Activated CD4-positive, alpha-beta T cell treated with anti-CD3 and anti-CD28 coated beads, Interleukin-2, amount 10 ng/mL, durations not matched to agents 7 days and 5 days (primary cell): ENCODE results near the gene B3GAT1. TPM values are rescaled to one million over a fixed set of nuclear protein-coding genes. Genes with fewer than 3 reads are reported as not detected.

Source experiments
- CTCF ChIA-PET: fragments of 350-600 bp; sonication (Branson Sonifier 250); formaldehyde crosslinking; loops from one replicate; lab custom pipeline; 2021; ENCODE audit warnings: antibody characterized with exemption; lab: Charles Lee
- POLR2A ChIA-PET: fragments of 350-600 bp; sonication (Branson Sonifier 250); formaldehyde crosslinking; loops from one replicate; lab custom pipeline; 2021; ENCODE audit warnings: antibody characterized with exemption; lab: Charles Lee
- DNase-seq: peaks from one replicate; pipeline ENCODE4 v3.0.0-alpha.2; 2020
- H3K27ac Mint-ChIP-seq: one replicate; pipeline ENCODE4 v1.8.0; 2021; ENCODE audit warnings: mild to moderate bottlenecking, moderate library complexity, mixed read lengths
- H3K27me3 Mint-ChIP-seq: one replicate; pipeline ENCODE4 v1.8.0; 2021; ENCODE audit warnings: mixed read lengths
- H3K36me3 Mint-ChIP-seq: one replicate; pipeline ENCODE4 v1.8.0; 2021; ENCODE audit warnings: low read depth, mixed read lengths
- H3K4me1 Mint-ChIP-seq: one replicate; pipeline ENCODE4 v1.8.0; 2021; ENCODE audit warnings: mixed read lengths
- H3K4me3 Mint-ChIP-seq: one replicate; pipeline ENCODE4 v1.8.0; 2021; ENCODE audit warnings: mild to moderate bottlenecking, moderate library complexity, mixed read lengths
- H3K9me3 Mint-ChIP-seq: one replicate; pipeline ENCODE4 v1.8.0; 2021; ENCODE audit warnings: mixed read lengths
- total RNA-seq, 2 experiments: library from RNA; stranded (reverse); gene quantifications; one replicate each; pipeline ENCODE4 v1.2.3, GENCODE V29; 2021

Gene B3GAT1
- total RNA-seq, 2 experiments from 2014 or later, result 1.4 to 1.6 TPM

DNA sequence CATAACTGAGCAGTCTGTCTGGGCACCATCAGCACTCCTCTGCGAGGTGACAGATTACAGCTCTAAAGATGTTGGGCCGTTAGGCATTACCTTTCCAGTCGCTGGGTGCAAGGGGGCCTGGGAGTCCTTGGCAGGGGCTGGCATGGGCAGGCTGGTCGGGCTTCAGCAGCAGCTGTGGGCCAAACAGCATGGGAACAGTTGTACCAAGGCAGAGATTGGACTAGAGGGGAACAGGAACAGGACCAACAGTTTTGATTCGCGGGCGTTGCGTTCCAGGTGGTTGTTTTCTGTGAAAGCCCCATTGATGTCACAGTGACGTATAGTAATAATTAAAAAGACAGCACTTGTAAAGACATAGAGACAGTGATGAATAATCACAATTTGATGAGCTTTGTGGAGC, 25.8 kb upstream of the B3GAT1 start:
- H3K36me3 Mint-ChIP-seq, result no peaks in the 10 kb centered on the region
- DNase-seq, result no peak
- no peak overlapping the region for H3K27ac Mint-ChIP-seq
- POLR2A ChIA-PET, result no interaction called here
- CTCF ChIA-PET, result no interaction called here
- H3K9me3 Mint-ChIP-seq, result no peaks in the 10 kb centered on the region
- H3K4me3 Mint-ChIP-seq, result no peak overlapping the region
- H3K4me1 Mint-ChIP-seq, result no peaks in the 10 kb centered on the region
- H3K27me3 Mint-ChIP-seq, result peaks cover 3% of the 10 kb centered on the region

DNA sequence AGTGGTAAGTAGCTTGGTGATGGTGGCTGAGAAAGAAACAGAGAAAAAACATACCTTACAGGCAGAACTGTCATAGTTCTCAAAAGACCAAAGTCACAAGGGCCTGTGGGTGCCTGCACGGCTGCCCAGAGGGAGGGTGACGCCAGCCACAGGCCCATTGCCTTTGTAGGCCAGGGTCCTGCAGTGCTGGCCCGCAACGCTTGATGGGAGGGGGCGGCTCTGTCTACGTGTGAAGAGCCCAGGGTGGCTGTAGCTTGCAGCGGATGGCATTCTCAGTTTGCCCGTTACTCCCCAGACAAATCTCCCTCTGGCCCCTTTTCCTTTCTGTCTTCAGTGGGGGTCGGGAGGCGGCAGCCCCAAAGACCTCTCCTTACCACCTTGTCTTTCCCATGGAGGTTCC, 24.7 kb upstream of the B3GAT1 start:
- ChIA-PET CTCF (no interaction called here), POLR2A (no interaction called here)
- Mint-ChIP-seq H3K27ac (no peak overlapping the region), H3K4me3 (no peak overlapping the region), H3K36me3 (no peaks in the 10 kb centered on the region), H3K4me1 (no peaks in the 10 kb centered on the region), H3K9me3 (no peaks in the 10 kb centered on the region), H3K27me3 (peaks cover 4% of the 10 kb centered on the region)
- DNase-seq, result no peak

DNA sequence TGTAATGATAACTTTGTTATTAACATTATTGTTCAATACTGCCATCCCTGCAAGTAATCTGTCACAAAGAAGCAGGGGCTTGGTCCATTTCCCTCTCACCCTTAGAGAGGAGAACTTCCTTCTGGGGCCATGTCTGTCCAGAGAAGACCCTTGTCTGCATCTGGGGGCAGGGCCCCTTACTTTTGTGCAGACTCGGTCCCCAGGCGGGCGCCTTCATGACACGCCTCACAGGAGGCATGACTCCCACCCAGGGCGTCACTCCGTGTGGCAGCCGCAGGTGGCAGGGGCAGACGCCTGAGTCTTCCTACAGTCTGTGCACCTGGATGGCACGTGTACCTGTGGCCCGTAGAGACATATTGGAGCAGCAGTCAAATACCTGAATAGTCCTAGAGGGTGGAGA, 21.8 kb upstream of the B3GAT1 start:
- Mint-ChIP-seq H3K9me3 (no peaks in the 10 kb centered on the region), H3K4me3 (no peak overlapping the region), H3K36me3 (no peaks in the 10 kb centered on the region), H3K27ac (no peak overlapping the region), H3K4me1 (no peaks in the 10 kb centered on the region), H3K27me3 (peaks cover 5% of the 10 kb centered on the region)
- POLR2A ChIA-PET, result no interaction called here
- no peak for DNase-seq
- CTCF ChIA-PET, result no interaction called here

- no peak overlapping the region for H3K4me3 Mint-ChIP-seq
- no peak for DNase-seq
- no peaks in the 10 kb centered on the region for H3K36me3 Mint-ChIP-seq
- no peaks in the 10 kb centered on the region for H3K4me1 Mint-ChIP-seq
- H3K9me3 Mint-ChIP-seq, result no peaks in the 10 kb centered on the region
- ChIA-PET CTCF (no interaction called here), POLR2A (no interaction called here)
- H3K27ac Mint-ChIP-seq, result no peak overlapping the region
- H3K27me3 Mint-ChIP-seq, result peaks cover 5% of the 10 kb centered on the region
These were observed 21.2 kb upstream of the B3GAT1 start for GRCh38 chr11:134433251-134433650.

DNA sequence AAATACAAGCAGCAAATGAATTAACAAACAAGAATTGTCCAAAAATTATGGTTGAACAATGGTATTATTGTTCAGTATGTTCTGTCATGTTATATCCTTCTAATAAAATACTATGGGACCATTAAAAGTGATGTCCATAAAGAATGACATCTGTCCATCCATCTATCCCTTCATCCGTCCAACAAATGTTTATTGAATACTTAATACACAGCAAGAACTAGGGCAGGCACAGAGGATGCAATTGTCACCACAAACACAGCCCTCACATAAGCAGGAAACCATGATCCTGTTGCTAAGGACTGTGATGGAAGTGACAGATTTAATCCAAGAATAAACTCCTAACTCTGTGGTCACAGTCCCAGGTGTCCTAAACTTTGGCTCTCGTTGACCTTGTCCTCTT, 20.7 kb upstream of the B3GAT1 start:
- Mint-ChIP-seq H3K4me3 (no peak overlapping the region), H3K27ac (no peak overlapping the region), H3K9me3 (no peaks in the 10 kb centered on the region), H3K36me3 (no peaks in the 10 kb centered on the region), H3K4me1 (no peaks in the 10 kb centered on the region), H3K27me3 (peaks cover 5% of the 10 kb centered on the region)
- ChIA-PET CTCF (no interaction called here), POLR2A (no interaction called here)
- no peak for DNase-seq

DNA sequence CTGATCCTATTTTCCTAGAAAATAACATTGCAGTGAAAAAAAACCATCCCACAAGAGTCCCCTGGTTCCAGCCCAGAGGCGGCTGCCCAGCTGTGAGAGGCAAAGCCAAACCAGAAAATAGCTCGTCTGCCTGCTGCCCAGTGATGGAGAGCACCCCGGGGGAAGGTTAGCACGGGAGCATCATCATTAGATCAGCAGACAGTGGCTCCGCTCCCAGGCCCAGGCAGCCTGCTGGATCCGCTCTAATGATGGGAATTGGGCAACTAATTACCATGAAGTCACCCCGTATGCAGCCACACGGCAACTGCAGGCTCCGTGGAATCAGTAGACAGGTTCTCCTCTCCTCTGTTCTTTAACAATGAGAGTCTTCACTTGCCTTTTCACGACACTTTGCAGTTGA, 17.1 kb upstream of the B3GAT1 start:
- no peak overlapping the region for H3K4me3 Mint-ChIP-seq
- POLR2A ChIA-PET, result no interaction called here
- no peaks in the 10 kb centered on the region for H3K4me1 Mint-ChIP-seq
- peaks cover 12% of the 10 kb centered on the region for H3K27me3 Mint-ChIP-seq
- H3K27ac Mint-ChIP-seq, result no peak overlapping the region
- H3K36me3 Mint-ChIP-seq, result no peaks in the 10 kb centered on the region
- CTCF ChIA-PET, result no interaction called here
- no peaks in the 10 kb centered on the region for H3K9me3 Mint-ChIP-seq
- no peak for DNase-seq

- Mint-ChIP-seq H3K27me3 (peaks cover 6% of the 10 kb centered on the region), H3K36me3 (no peaks in the 10 kb centered on the region), H3K4me1 (no peaks in the 10 kb centered on the region), H3K27ac (no peak overlapping the region), H3K4me3 (no peak overlapping the region), H3K9me3 (no peaks in the 10 kb centered on the region)
- CTCF ChIA-PET, result no interaction called here
- DNase-seq, result no peak
- POLR2A ChIA-PET, result no interaction called here
These were observed 13.9 kb upstream of the B3GAT1 start for GRCh38 chr11:134425816-134426536.

DNA sequence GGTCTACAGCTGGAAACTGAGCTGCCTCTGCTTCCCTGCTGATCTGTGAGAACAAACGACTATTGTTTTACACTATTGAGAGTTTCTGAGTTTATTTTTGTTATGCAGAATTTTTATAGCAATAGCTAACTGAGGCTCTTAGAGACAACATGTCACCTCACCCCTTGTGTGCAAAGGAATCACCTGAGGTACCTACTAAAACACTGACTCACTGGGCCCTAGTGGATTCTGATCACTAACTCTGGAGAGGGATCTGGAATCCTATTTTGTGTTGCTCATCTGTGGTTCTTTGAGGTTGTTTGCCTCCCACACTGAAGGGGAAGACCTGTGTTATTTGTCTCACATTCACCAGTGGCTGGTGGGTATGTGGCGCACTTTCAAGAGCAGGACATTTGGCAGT, 13.4 kb upstream of the B3GAT1 start:
- no peaks in the 10 kb centered on the region for H3K36me3 Mint-ChIP-seq
- H3K9me3 Mint-ChIP-seq, result no peaks in the 10 kb centered on the region
- H3K27ac Mint-ChIP-seq, result no peak overlapping the region
- DNase-seq, result no peak
- no peaks in the 10 kb centered on the region for H3K4me1 Mint-ChIP-seq
- ChIA-PET POLR2A (no interaction called here), CTCF (no interaction called here)
- no peak overlapping the region for H3K4me3 Mint-ChIP-seq
- H3K27me3 Mint-ChIP-seq, result peaks cover 6% of the 10 kb centered on the region

- DNase-seq, result no peak
- no peaks in the 10 kb centered on the region for H3K36me3 Mint-ChIP-seq
- CTCF ChIA-PET, result interaction anchor here (1.3 kb wide), 1 partner anchor 13 kb away, joined by 3 read pairs; no protein-coding TSS in a partner anchor
- peaks cover 6% of the 10 kb centered on the region for H3K27me3 Mint-ChIP-seq
- no peak overlapping the region for H3K27ac Mint-ChIP-seq
- no peak overlapping the region for H3K4me3 Mint-ChIP-seq
- POLR2A ChIA-PET, result no interaction called here
- H3K9me3 Mint-ChIP-seq, result no peaks in the 10 kb centered on the region
- H3K4me1 Mint-ChIP-seq, result no peaks in the 10 kb centered on the region
These were observed 11.1 kb upstream of the B3GAT1 start for GRCh38 chr11:134423106-134423505.

DNA sequence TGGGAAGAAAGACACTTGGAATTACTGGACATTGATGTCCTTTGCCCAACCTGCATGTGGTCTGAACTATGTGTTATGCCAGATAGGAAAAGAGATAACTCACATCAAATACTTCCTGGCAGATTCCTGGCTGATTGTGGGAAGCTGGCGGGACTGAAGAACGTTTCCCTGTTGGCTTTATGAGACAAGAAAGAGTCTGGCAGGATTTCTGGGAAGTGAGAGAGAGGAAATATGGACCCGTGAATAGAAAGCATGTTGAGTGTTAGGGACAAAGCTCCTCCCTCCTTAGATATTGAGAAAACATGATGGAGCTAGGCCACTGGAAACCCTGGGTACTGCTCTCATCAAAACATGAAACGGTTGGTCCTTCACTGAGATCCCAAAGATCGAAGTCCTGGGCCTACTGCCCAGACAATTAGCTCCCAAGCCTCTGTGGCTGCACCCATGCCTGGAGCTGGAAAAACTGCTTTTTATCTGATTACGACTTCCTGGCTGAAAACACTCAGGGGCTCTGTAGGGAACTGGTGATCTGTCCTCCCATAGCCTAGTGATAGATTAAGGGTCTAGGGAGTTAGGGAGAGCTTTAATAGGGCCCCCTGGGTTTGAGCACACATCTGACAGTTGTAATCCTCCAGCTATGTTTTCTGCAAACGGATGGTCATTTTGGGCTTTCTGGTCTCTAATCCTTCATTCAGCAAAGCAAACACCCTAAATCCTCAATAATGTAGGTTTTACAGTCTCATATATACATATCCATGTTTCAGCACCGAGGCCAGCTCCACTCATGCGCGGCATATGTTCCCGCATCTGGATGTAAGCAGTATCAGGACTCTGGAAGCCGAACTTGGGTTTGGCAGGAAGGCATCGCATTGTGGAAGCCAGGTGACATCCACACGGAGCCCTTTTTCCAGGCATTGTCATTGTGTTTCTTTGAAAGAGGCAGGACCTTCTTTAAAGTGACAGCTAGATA, 6.1 kb upstream of the B3GAT1 start:
- POLR2A ChIA-PET, result interaction anchor here (0.6 kb wide), 1 partner anchor 354 kb away, joined by 3 read pairs; no protein-coding TSS in a partner anchor
- CTCF ChIA-PET, result no interaction called here
- no peaks in the 10 kb centered on the region for H3K9me3 Mint-ChIP-seq
- H3K36me3 Mint-ChIP-seq, result no peaks in the 10 kb centered on the region
- no peak for DNase-seq
- peaks cover 35% of the 10 kb centered on the region for H3K27me3 Mint-ChIP-seq
- H3K4me3 Mint-ChIP-seq, result no peak overlapping the region
- H3K27ac Mint-ChIP-seq, result no peak overlapping the region
- H3K4me1 Mint-ChIP-seq, result peaks cover 4% of the 10 kb centered on the region

- CTCF ChIA-PET, result no interaction called here
- Mint-ChIP-seq H3K36me3 (no peaks in the 10 kb centered on the region), H3K9me3 (no peaks in the 10 kb centered on the region), H3K4me3 (no peak overlapping the region), H3K27me3 (peaks cover 39% of the 10 kb centered on the region), H3K4me1 (peaks cover 6% of the 10 kb centered on the region), H3K27ac (no peak overlapping the region)
- no peak for DNase-seq
- POLR2A ChIA-PET, result no interaction called here
These were observed 4.7 kb upstream of the B3GAT1 start for GRCh38 chr11:134416726-134417125.

- Mint-ChIP-seq H3K36me3 (no peaks in the 10 kb centered on the region), H3K4me1 (peaks cover 8% of the 10 kb centered on the region), H3K4me3 (no peak overlapping the region), H3K27ac (no peak overlapping the region), H3K9me3 (no peaks in the 10 kb centered on the region), H3K27me3 (peaks cover 53% of the 10 kb centered on the region)
- no peak for DNase-seq
- ChIA-PET POLR2A (no interaction called here), CTCF (no interaction called here)
These were observed 3.0 kb upstream of the B3GAT1 start for GRCh38 chr11:134414766-134415765.
